Activated gamma-delta T cell treated with anti-CD3 and anti-CD28 coated beads, Interleukin-2, amount 50 U/mL, for 16 hours (primary cell): Measurements from ENCODE around the gene MROH7.
A peak's percentile ranks its signal among the peaks of the same experiment; 100 is the strongest.

Source experiments
- DNase-seq: peaks from one replicate; pipeline ENCODE4 v3.0.0-alpha.2; 2020; ENCODE audit warnings: low read depth

The MROH7 gene

GRCh38 chr1:54651608-54652007 lies 10.0 kb downstream of the MROH7 start:
- no peak for DNase-seq

GRCh38 chr1:54652168-54652567 lies 10.6 kb downstream of the MROH7 start:
- DNase-seq, result no peak

GRCh38 chr1:54653036-54653435 lies 11.4 kb downstream of the MROH7 start:
- no peak for DNase-seq

- DNase-seq, result no peak
Measured at GRCh38 chr1:54658164-54658913, 16.8 kb downstream of the MROH7 start.

- no peak for DNase-seq
Measured at GRCh38 chr1:54663725-54664124, 22.1 kb downstream of the MROH7 start.

GRCh38 chr1:54664364-54664763 lies 22.8 kb downstream of the MROH7 start:
- no peak for DNase-seq

GRCh38 chr1:54665852-54666251 lies 24.3 kb downstream of the MROH7 start:
- no peak for DNase-seq

GRCh38 chr1:54666333-54666732 lies 24.7 kb downstream of the MROH7 start:
- no peak for DNase-seq

GRCh38 chr1:54667797-54668196 lies 26.2 kb downstream of the MROH7 start:
- no peak for DNase-seq

GRCh38 chr1:54668567-54668966 lies 27.0 kb downstream of the MROH7 start:
- no peak for DNase-seq

GRCh38 chr1:54671985-54672608 lies 30.5 kb downstream of the MROH7 start:
- peak; percentile 46 for DNase-seq

GRCh38 chr1:54678776-54679643 lies 37.4 kb downstream of the MROH7 start:
- DNase-seq, result no peak

GRCh38 chr1:54679706-54680105 lies 38.1 kb downstream of the MROH7 start:
- DNase-seq, result no peak

- DNase-seq, result no peak
Measured at GRCh38 chr1:54680387-54680786, 38.8 kb downstream of the MROH7 start.

GRCh38 chr1:54681358-54681757 lies 39.8 kb downstream of the MROH7 start:
- DNase-seq, result no peak

- no peak for DNase-seq
Measured at GRCh38 chr1:54683453-54683852, 41.9 kb downstream of the MROH7 start.

- no peak for DNase-seq
Measured at GRCh38 chr1:54685335-54685905, 43.8 kb downstream of the MROH7 start.

GRCh38 chr1:54686155-54686554 lies 44.6 kb downstream of the MROH7 start:
- no peak for DNase-seq

GRCh38 chr1:54694771-54695170 lies 53.2 kb downstream of the MROH7 start:
- no peak for DNase-seq

GRCh38 chr1:54695221-54695620 lies 53.6 kb downstream of the MROH7 start:
- no peak for DNase-seq

- DNase-seq, result no peak
Measured at GRCh38 chr1:54695764-54696163, 54.2 kb downstream of the MROH7 start.

GRCh38 chr1:54696262-54696661 lies 54.7 kb downstream of the MROH7 start:
- DNase-seq, result no peak

GRCh38 chr1:54697896-54698295 lies 56.3 kb downstream of the MROH7 start:
- no peak for DNase-seq
